K562 (cell line): ENCODE results near the gene PCNX4. TPM values are rescaled to one million over a fixed set of nuclear protein-coding genes. Genes with fewer than 3 reads are reported as not detected.

ENCODE experiments used
- ATAC-seq: fragments of 200-7000 bp; cut with Tn5 transposase; 3 replicates; pipeline ENCODE4 v1.9.1; 2020; ENCODE audit warnings: moderate library complexity
- BruUV-seq: library from RNA; stranded (reverse); fragments of 400-500 nt; replicated peaks from 2 replicates; lab custom pipeline; 2021; lab: Mats Ljungman, UMichigan
- CTCF ChIA-PET: fragments of 300-600 bp; formaldehyde crosslinking; extraction: SDS; loops from one replicate; lab custom pipeline; 2021; ENCODE audit warnings: low intra/inter-chr PET ratio; lab: Yijun Ruan, JAX
- POLR2A ChIA-PET: fragments of 300-600, 350-650 bp; sonication (Branson Sonifier 250); formaldehyde crosslinking; extraction: SDS; loops from one replicate; lab custom pipeline; 2021; ENCODE audit warnings: antibody characterized with exemption, inconsistent platforms; lab: Yijun Ruan, JAX
- DNase-seq, 4 experiments: peaks; one replicate each; pipeline versions ENCODE4 v3.0.0 to v3.0.0-alpha.2; 2011 to 2018; ENCODE audit warnings: low spot score in 3 of 4, mixed read lengths in 3 of 4; ENCODE audit errors: extremely low read depth in 1 of 4
- FAIRE-seq: peaks from 2 replicates; lab custom pipeline; 2011; peaks lifted over from hg19 to GRCh38; lab: Jason Lieb, UNC
- H2AFZ ChIP-seq: 2 replicates; pipeline ENCODE4 v1.6.0; 2011; ENCODE audit warnings: low read depth, low read length, control low read depth, inconsistent platforms
- H3K27ac ChIP-seq: fragments of 200-600 bp; 3 replicates; pipeline ENCODE4 v1.8.0; 2011; ENCODE audit warnings: low read depth, mild to moderate bottlenecking, control low read depth, inconsistent platforms, low read length, moderate library complexity, mixed read lengths; ENCODE audit errors: extremely low read depth
- H3K27me3 ChIP-seq, 2 experiments: fragments of 300-600 bp in 1 of 2; 2 replicates in 1 of 2; 3 replicates in 1 of 2; pipeline versions ENCODE4 v1.6.0 to v1.8.0; 2011; ENCODE audit warnings: inconsistent platforms in 2 of 2, low read length in 2 of 2, mild to moderate bottlenecking in 1 of 2, mixed read lengths in 1 of 2, moderate library complexity in 1 of 2; ENCODE audit not compliant: control insufficient read depth in 2 of 2, insufficient read depth in 2 of 2
- H3K36me3 ChIP-seq: fragments of 300-600 bp; 3 replicates; pipeline ENCODE4 v1.8.0; 2011; ENCODE audit warnings: mild to moderate bottlenecking, low read length, inconsistent platforms; ENCODE audit not compliant: control insufficient read depth, insufficient read depth
- H3K4me1 ChIP-seq, 2 experiments: fragments of 200-600 bp in 1 of 2; replicated peaks in 1 of 2; 2 replicates in 1 of 2; 3 replicates in 1 of 2; pipeline versions ENCODE4 v1.5.1 to v1.8.0; 2011; ENCODE audit warnings: inconsistent platforms in 2 of 2, low read length in 2 of 2, mild to moderate bottlenecking in 1 of 2, mixed read lengths in 1 of 2, moderate library complexity in 1 of 2; ENCODE audit not compliant: control insufficient read depth in 2 of 2, insufficient read depth in 2 of 2
- H3K4me2 ChIP-seq: 2 replicates; pipeline ENCODE4 v1.6.1; 2011; ENCODE audit warnings: low read length, control low read depth, inconsistent platforms, mixed read lengths; ENCODE audit not compliant: insufficient read depth
- H3K4me3 ChIP-seq: fragments of 200-600 bp; sonication (generic), shearing (Covaris generic); 2 replicates; pipeline ENCODE4 v1.5.1; 2016; ENCODE audit warnings: control low read depth, inconsistent platforms
- H3K79me2 ChIP-seq: fragments of 200-600 bp; 3 replicates; pipeline ENCODE4 v1.8.0; 2011; ENCODE audit warnings: low read length, inconsistent platforms; ENCODE audit not compliant: control insufficient read depth, insufficient read depth
- H3K9ac ChIP-seq, 2 experiments: 2 replicates each; pipeline versions ENCODE4 v1.6.0 to v1.6.1; 2011; ENCODE audit warnings: low read depth in 2 of 2, low read length in 2 of 2, control low read depth in 1 of 2, inconsistent platforms in 1 of 2, mild to moderate bottlenecking in 1 of 2, mixed read lengths in 1 of 2; ENCODE audit not compliant: insufficient read depth in 1 of 2
- H3K9me1 ChIP-seq: one replicate; pipeline ENCODE4 v1.6.0; 2011; ENCODE audit warnings: inconsistent platforms, mild to moderate bottlenecking, low read length, moderate library complexity; ENCODE audit not compliant: control insufficient read depth, insufficient read depth
- H3K9me3 ChIP-seq: replicated peaks from 2 replicates; pipeline ENCODE4 v1.5.1; 2011; ENCODE audit warnings: low read depth, low read length, inconsistent platforms; ENCODE audit not compliant: control insufficient read depth, insufficient read depth
- H4K20me1 ChIP-seq: replicated peaks from 2 replicates; pipeline ENCODE4 v1.6.1; 2011; ENCODE audit warnings: low read length, inconsistent platforms, mixed read lengths; ENCODE audit not compliant: control insufficient read depth, insufficient read depth
- NFE2 ChIP-seq: IDR thresholded peaks from 2 replicates; pipeline ENCODE4 v1.6.1; 2014; ENCODE audit warnings: antibody characterized with exemption, low read depth
- NR2F6 ChIP-seq: fragments of 450-650 bp; formaldehyde crosslinking; IDR thresholded peaks from 2 replicates; pipeline ENCODE4 v1.4.0; 2020; ENCODE audit warnings: mild to moderate bottlenecking
- SP1 ChIP-seq: sonication (generic); formaldehyde crosslinking; IDR thresholded peaks from 2 replicates; pipeline ENCODE4 v1.8.1; 2022; ENCODE audit warnings: mild to moderate bottlenecking, missing genetic modification reagents
- TFAP4 ChIP-seq: sonication (generic); formaldehyde crosslinking; IDR thresholded peaks from 2 replicates; pipeline ENCODE4 v1.8.0; 2022; ENCODE audit warnings: missing genetic modification reagents, mild to moderate bottlenecking, moderate library complexity, borderline replicate concordance
- ZNF263 ChIP-seq: sonication (generic); formaldehyde crosslinking; IDR thresholded peaks from 2 replicates; pipeline ENCODE4 v1.8.0; 2022; ENCODE audit warnings: mild to moderate bottlenecking, missing genetic modification reagents, borderline replicate concordance
- WGBS: fragments of 100-300 bp; shearing (Covaris generic); methylation state at CpG from one replicate; pipeline ENCODE4 v1.1.6; 2016; ENCODE audit warnings: low coverage, mixed read lengths; ENCODE audit not compliant: insufficient coverage; ENCODE audit errors: missing lambda C conversion rate; 5-methylcytosine and 5-hydroxymethylcytosine counted together
- in situ Hi-C: fragments of 300-500 bp; cut with MboI; formaldehyde crosslinking; loops from 4 replicates; pipeline ENCODE4 v1.15.0; 2018; ENCODE audit warnings: inconsistent platforms, mixed read lengths
- intact Hi-C: fragments of 100-400 bp; cut with micrococcal nuclease; formaldehyde crosslinking; loops from 2 replicates; pipeline ENCODE4 v1.14.2; 2022
- polyA plus RNA-seq, 8 experiments: library from polyadenylated mRNA; depleted of rRNA in 4 of 8; stranded (reverse) in 5 of 8; unstranded in 3 of 8; fragments of >200 nt; fragmentation: Nextera tagmentation in 2 of 8; fragmentation: Illumina TruSeq in 1 of 8; extraction: Ambion mirVana in 2 of 8; extraction: Trizol in 1 of 8; gene quantifications; 2 replicates each; pipeline versions ENCODE4 v1.2.1 to v1.2.3, GENCODE V29; 2011 to 2014; ENCODE audit warnings: inconsistent platforms in 1 of 8, missing spikeins in 1 of 8
- total RNA-seq, 7 experiments: library from RNA; depleted of rRNA in 6 of 7; stranded (reverse); fragments of >200 nt in 6 of 7; fragmentation: Illumina TruSeq in 2 of 7; extraction: Trizol in 2 of 7; gene quantifications; 2 replicates each; pipeline versions ENCODE4 v1.2.1 to v1.2.3, GENCODE V29; 2011 to 2021; ENCODE audit warnings: low replicate concordance in 1 of 7

The PCNX4 gene
- total and polyA plus RNA-seq, 9 of the 15 experiments (the other 6 are each of a cell fraction or from before 2014, with no cell fraction given) = 10.0 to 41.2 (median 22.4) TPM

GRCh38 chr14:60214003-60214402, 122.3 kb downstream of the PCNX4 start:
- H2AFZ ChIP-seq = no peak overlapping the region
- intact Hi-C loops = no loop called here
- H3K4me3 ChIP-seq = no peak overlapping the region
- no peaks in the 10 kb centered on the region for H3K27me3 ChIP-seq
- H3K9me3 ChIP-seq = no peaks in the 10 kb centered on the region
- POLR2A ChIA-PET = no interaction called here
- CTCF ChIA-PET = no interaction called here
- H3K9me1 ChIP-seq = no peaks in the 10 kb centered on the region
- H3K4me1 ChIP-seq = no peaks in the 10 kb centered on the region
- DNase-seq = no peak
- H3K36me3 ChIP-seq = no peaks in the 10 kb centered on the region
- no peak overlapping the region for H3K27ac ChIP-seq
- no peaks in the 10 kb centered on the region for H3K79me2 ChIP-seq
- no peak overlapping the region for H3K9ac ChIP-seq
- H3K4me2 ChIP-seq = no peak overlapping the region
- no TSS peak for BruUV-seq
- no peaks in the 10 kb centered on the region for H4K20me1 ChIP-seq
- in situ Hi-C loops = no loop called here
- TF ChIP-seq ZNF263 (CRISPR knock-in tag) (no peak), NR2F6 (CRISPR knock-in tag) (no peak), SP1 (CRISPR knock-in tag) (no peak)
- TF ChIP-seq, all 486 proteins: peak for 0
- 8% methylated on average over 3 of the region's 3 CpGs for WGBS
- FAIRE-seq (no peak), ATAC-seq (no peak)

- Histone ChIP-seq H3K4me3 (no peak overlapping the region), H3K9me3 (no peaks in the 10 kb centered on the region), H4K20me1 (no peaks in the 10 kb centered on the region), H3K4me1 (no peaks in the 10 kb centered on the region), H3K9ac (no peak overlapping the region), H3K79me2 (no peaks in the 10 kb centered on the region), H3K27ac (no peak overlapping the region), H3K4me2 (no peak overlapping the region), H3K27me3 (no peaks in the 10 kb centered on the region), H3K36me3 (no peaks in the 10 kb centered on the region), H2AFZ (no peak overlapping the region), H3K9me1 (no peaks in the 10 kb centered on the region)
- 0% methylated on average over 1 of the region's 1 CpG for WGBS
- BruUV-seq = no TSS peak
- no peak for DNase-seq
- CTCF ChIA-PET = no interaction called here
- in situ Hi-C loops = no loop called here
- TF ChIP-seq TFAP4 (CRISPR knock-in tag) (no peak), NFE2 (no peak)
- POLR2A ChIA-PET = no interaction called here
- FAIRE-seq = no peak
- intact Hi-C loops = no loop called here
- no peak for ATAC-seq
Observed at GRCh38 chr14:60214415-60215126, 122.8 kb downstream of the PCNX4 start.
